H9 (cell line): ENCODE measurements around the gene MAST4. TPM values are rescaled to one million over a fixed set of nuclear protein-coding genes. Genes with fewer than 3 reads are reported as not detected.

Experiments used
- DNase-seq: peaks from one replicate; pipeline ENCODE4 v3.0.0-alpha.2; 2017
- H2AFZ ChIP-seq: one replicate; pipeline ENCODE4 v1.6.1; 2013; ENCODE audit warnings: mild to moderate bottlenecking, low read length, control low read depth, moderate library complexity
- H2AK5ac ChIP-seq: 2 replicates; pipeline ENCODE4 v1.6.1; 2013; ENCODE audit warnings: low read length, control low read depth, mixed read lengths; ENCODE audit not compliant: insufficient read length
- H2BK120ac ChIP-seq: one replicate; pipeline ENCODE4 v1.6.1; 2013; ENCODE audit warnings: low read depth, mild to moderate bottlenecking, low read length, control low read depth, inconsistent platforms; ENCODE audit not compliant: poor library complexity, severe bottlenecking
- H2BK12ac ChIP-seq: 2 replicates; pipeline ENCODE4 v1.6.1; 2013; ENCODE audit warnings: low read length, control low read depth, mixed read lengths, low read depth; ENCODE audit not compliant: insufficient read length
- H2BK15ac ChIP-seq: 2 replicates; pipeline ENCODE4 v1.6.1; 2013; ENCODE audit warnings: low read depth, low read length, control low read depth
- H2BK20ac ChIP-seq: one replicate; pipeline ENCODE4 v1.6.1; 2013; ENCODE audit warnings: low read depth, mild to moderate bottlenecking, low read length, control low read depth, inconsistent platforms; ENCODE audit not compliant: poor library complexity, severe bottlenecking
- H2BK5ac ChIP-seq: 2 replicates; pipeline ENCODE4 v1.6.1; 2013; ENCODE audit warnings: low read length, control low read depth, mixed read lengths; ENCODE audit not compliant: insufficient read length
- H3K14ac ChIP-seq: 2 replicates; pipeline ENCODE4 v1.6.1; 2013; ENCODE audit warnings: low read length, control low read depth; ENCODE audit not compliant: insufficient read depth
- H3K18ac ChIP-seq: 2 replicates; pipeline ENCODE4 v1.6.1; 2013; ENCODE audit warnings: low read depth, mild to moderate bottlenecking, mixed read lengths, low read length, control low read depth; ENCODE audit not compliant: insufficient read length
- H3K23ac ChIP-seq: 2 replicates; pipeline ENCODE4 v1.6.1; 2013; ENCODE audit warnings: low read length, control low read depth, mixed read lengths, low read depth; ENCODE audit not compliant: insufficient read length
- H3K23me2 ChIP-seq: 2 replicates; pipeline ENCODE4 v1.6.1; 2013; ENCODE audit warnings: low read depth, mild to moderate bottlenecking, mixed read lengths, low read length, control low read depth; ENCODE audit not compliant: insufficient read length, poor library complexity, severe bottlenecking
- H3K27ac ChIP-seq: 2 replicates; pipeline ENCODE4 v1.5.1; 2013; ENCODE audit warnings: low read length, control low read depth, mixed read lengths, low read depth; ENCODE audit not compliant: insufficient read length
- H3K27me3 ChIP-seq: 2 replicates; pipeline ENCODE4 v1.6.1; 2013; ENCODE audit warnings: low read length, control low read depth, inconsistent platforms; ENCODE audit not compliant: insufficient read depth
- H3K4ac ChIP-seq: 2 replicates; pipeline ENCODE4 v1.6.1; 2013; ENCODE audit warnings: low read depth, mild to moderate bottlenecking, control low read depth, inconsistent platforms, low read length, moderate library complexity
- H3K4me1 ChIP-seq: 2 replicates; pipeline ENCODE4 v1.6.1; 2013; ENCODE audit warnings: low read length, control low read depth, inconsistent platforms; ENCODE audit not compliant: insufficient read depth
- H3K4me2 ChIP-seq: 2 replicates; pipeline ENCODE4 v1.6.1; 2013; ENCODE audit warnings: low read length, control low read depth, mixed read lengths; ENCODE audit not compliant: insufficient read length, insufficient read depth
- H3K56ac ChIP-seq: 2 replicates; pipeline ENCODE4 v1.6.1; 2013; ENCODE audit warnings: low read depth, mild to moderate bottlenecking, mixed read lengths, low read length, control low read depth; ENCODE audit not compliant: insufficient read length
- H3K79me1 ChIP-seq: 2 replicates; pipeline ENCODE4 v1.6.1; 2013; ENCODE audit warnings: low read depth, mild to moderate bottlenecking, moderate library complexity, low read length, control low read depth, inconsistent platforms; ENCODE audit not compliant: insufficient read depth, poor library complexity, severe bottlenecking
- H3K79me2 ChIP-seq: 2 replicates; pipeline ENCODE4 v1.6.1; 2013; ENCODE audit warnings: low read length, control low read depth, inconsistent platforms; ENCODE audit not compliant: insufficient read depth
- H3K9ac ChIP-seq: 2 replicates; pipeline ENCODE4 v1.6.1; 2013; ENCODE audit warnings: low read length, control low read depth, mixed read lengths; ENCODE audit not compliant: insufficient read length; ENCODE audit errors: extremely low read depth
- H3K9me3 ChIP-seq: one replicate; pipeline ENCODE4 v1.6.1; 2013; ENCODE audit warnings: low read depth, low read length, inconsistent platforms; ENCODE audit not compliant: control insufficient read depth
- H3T11ph ChIP-seq: one replicate; pipeline ENCODE4 v1.6.1; 2013; ENCODE audit warnings: mild to moderate bottlenecking, low read length, control low read depth, inconsistent platforms
- H4K20me1 ChIP-seq: one replicate; pipeline ENCODE4 v1.6.1; 2013; ENCODE audit not compliant: control insufficient read depth, insufficient read length, insufficient read depth
- H4K5ac ChIP-seq: 2 replicates; pipeline ENCODE4 v1.6.1; 2013; ENCODE audit warnings: low read depth, mild to moderate bottlenecking, mixed read lengths, low read length, control low read depth; ENCODE audit not compliant: insufficient read length
- H4K8ac ChIP-seq: replicated peaks from 2 replicates; pipeline ENCODE4 v1.6.1; 2013; ENCODE audit warnings: low read length, control low read depth, mixed read lengths, low read depth; ENCODE audit not compliant: insufficient read length
- H4K91ac ChIP-seq: 2 replicates; pipeline ENCODE4 v1.6.1; 2013; ENCODE audit warnings: low read depth, mild to moderate bottlenecking, moderate library complexity, mixed read lengths, low read length, control low read depth; ENCODE audit not compliant: insufficient read length
- H3K27ac Mint-ChIP-seq, 3 experiments: 2 replicates in 2 of 3; 3 replicates in 1 of 3; pipeline ENCODE4 v1.8.0; 2020 to 2021; ENCODE audit warnings: mixed read lengths in 3 of 3, mild to moderate bottlenecking in 1 of 3, moderate library complexity in 1 of 3
- H3K27me3 Mint-ChIP-seq: 2 replicates; pipeline ENCODE4 v1.8.0; 2021; ENCODE audit warnings: low read depth, mild to moderate bottlenecking, moderate library complexity, mixed read lengths
- H3K36me3 Mint-ChIP-seq, 3 experiments: 2 replicates in 2 of 3; 3 replicates in 1 of 3; pipeline ENCODE4 v1.8.0; 2020 to 2021; ENCODE audit warnings: low read depth in 3 of 3, mixed read lengths in 3 of 3; ENCODE audit not compliant: insufficient read depth in 1 of 3
- H3K4me1 Mint-ChIP-seq, 2 experiments: 2 replicates each; pipeline ENCODE4 v1.8.0; 2020; ENCODE audit warnings: mixed read lengths in 2 of 2
- H3K4me3 Mint-ChIP-seq, 2 experiments: 2 replicates in 1 of 2; 3 replicates in 1 of 2; pipeline ENCODE4 v1.8.0; 2020 to 2021; ENCODE audit warnings: mild to moderate bottlenecking in 2 of 2, mixed read lengths in 2 of 2, moderate library complexity in 1 of 2
- H3K9me3 Mint-ChIP-seq, 2 experiments: 2 replicates in 1 of 2; 3 replicates in 1 of 2; pipeline ENCODE4 v1.8.0; 2020; ENCODE audit warnings: mild to moderate bottlenecking in 2 of 2, mixed read lengths in 2 of 2, moderate library complexity in 1 of 2
- CTCF ChIP-seq: fragments of 200-600 bp; sonication (generic); conservative IDR thresholded peaks from 3 replicates; pipeline ENCODE4 v1.8.0; 2021; ENCODE audit warnings: antibody characterized with exemption, mild to moderate bottlenecking
- WGBS: extraction: QIAGEN DNeasy Blood & Tissue Kit; methylation state at CpG from one replicate; pipeline ENCODE4 v1.1.7; 2013; ENCODE audit warnings: missing lambda C conversion rate, low lambda C conversion rate, mixed read lengths; ENCODE audit not compliant: insufficient read length; ENCODE audit errors: extremely low coverage; 5-methylcytosine and 5-hydroxymethylcytosine counted together
- total RNA-seq: library from RNA; stranded (reverse); gene quantifications from 2 replicates; pipeline ENCODE4 v1.2.1, GENCODE V29; 2021

The MAST4 gene
- total RNA-seq, 1 experiment from 2014 or later = 3.7 TPM

- Histone ChIP-seq H4K20me1 (no peaks in the 10 kb centered on the region), H2BK5ac (no peak overlapping the region), H4K5ac (no peak overlapping the region), H3K9ac (no peak overlapping the region), H2AK5ac (no peak overlapping the region), H3K9me3 (no peaks in the 10 kb centered on the region), H2AFZ (no peak overlapping the region), H4K91ac (no peak overlapping the region), H3K4me1 (no peaks in the 10 kb centered on the region), H3K4ac (no peak overlapping the region), H3K27ac (no peak overlapping the region), H3K4me2 (no peak overlapping the region), H3T11ph (peak overlapping the region; percentile 36), H3K79me2 (no peaks in the 10 kb centered on the region), H3K23me2 (no peaks in the 10 kb centered on the region), H2BK15ac (no peak overlapping the region), H2BK120ac (no peak overlapping the region), H3K18ac (no peak overlapping the region), H3K14ac (no peak overlapping the region), H2BK20ac (no peak overlapping the region), H3K27me3 (no peaks in the 10 kb centered on the region), H3K56ac (no peak overlapping the region), H2BK12ac (no peak overlapping the region), H4K8ac (no peak overlapping the region), H3K23ac (no peak overlapping the region), H3K79me1 (no peaks in the 10 kb centered on the region)
- no peaks in the 10 kb centered on the region for H3K4me1 Mint-ChIP-seq
- no CpG with 5 or more reads among the region's 10 CpGs for WGBS
- no peak for DNase-seq
- no peaks in the 10 kb centered on the region for H3K36me3 Mint-ChIP-seq
- no peak overlapping the region for H3K27ac Mint-ChIP-seq
- no peak for TF ChIP-seq CTCF
- H3K4me3 Mint-ChIP-seq = no peak overlapping the region
- no peaks in the 10 kb centered on the region for H3K27me3 Mint-ChIP-seq
- H3K9me3 Mint-ChIP-seq = no peaks in the 10 kb centered on the region
Measured at GRCh38 chr5:66884564-66885243, 288.5 kb downstream of the MAST4 start.
